Endothelial cell of umbilical vein (primary cell): Measurements from ENCODE around the gene PXMP2. TPM values are rescaled to one million over a fixed set of nuclear protein-coding genes. Genes with fewer than 3 reads are reported as not detected.

Experiments
- BruUV-seq: library from RNA; stranded (reverse); fragments of 400-500 nt; replicated peaks from 2 replicates; lab custom pipeline; 2021; lab: Mats Ljungman, UMichigan
- CTCF ChIA-PET: fragments of 300-600, 350-600 bp; sonication (Branson Sonifier 250); formaldehyde crosslinking; loops from one replicate; lab custom pipeline; 2021; ENCODE audit warnings: antibody characterized with exemption, inconsistent platforms; lab: Charles Lee
- POLR2A ChIA-PET: fragments of 300-600, 350-600 bp; sonication (Branson Sonifier 250); formaldehyde crosslinking; loops from one replicate; lab custom pipeline; 2021; ENCODE audit warnings: antibody characterized with exemption, inconsistent platforms; lab: Charles Lee
- DNase-seq: peaks from one replicate; pipeline ENCODE4 v3.0.0-alpha.2; 2011; ENCODE audit warnings: low read depth, low spot score
- FAIRE-seq: peaks from 2 replicates; lab custom pipeline; 2011; peaks lifted over from hg19 to GRCh38; lab: Jason Lieb, UNC
- H2AFZ ChIP-seq: 2 replicates; pipeline ENCODE4 v1.6.0; 2012; ENCODE audit warnings: low read depth, low read length, control low read depth, inconsistent platforms
- H3K27ac ChIP-seq: 2 replicates; pipeline ENCODE4 v1.5.1; 2011; ENCODE audit warnings: low read depth, mild to moderate bottlenecking, control low read depth, low read length, moderate library complexity; ENCODE audit not compliant: insufficient read depth
- H3K27me3 ChIP-seq, 2 experiments: 2 replicates each; pipeline versions ENCODE4 v1.6.0 to v1.6.1; 2011; ENCODE audit warnings: low read length in 2 of 2, mixed read lengths in 1 of 2; ENCODE audit not compliant: control insufficient read depth in 2 of 2, insufficient read depth in 2 of 2
- H3K36me3 ChIP-seq, 2 experiments: 2 replicates in 1 of 2; 3 replicates in 1 of 2; pipeline ENCODE4 v1.5.1; 2011; ENCODE audit warnings: low read length in 2 of 2, mild to moderate bottlenecking in 1 of 2, moderate library complexity in 1 of 2; ENCODE audit not compliant: control insufficient read depth in 2 of 2, insufficient read depth in 2 of 2; ENCODE audit errors: extremely low read depth in 1 of 2
- H3K4me1 ChIP-seq: 3 replicates; pipeline ENCODE4 v1.5.1; 2011; ENCODE audit warnings: mild to moderate bottlenecking, low read length; ENCODE audit not compliant: control insufficient read depth, insufficient read depth; ENCODE audit errors: extremely low read depth
- H3K4me2 ChIP-seq: 2 replicates; pipeline ENCODE4 v1.6.1; 2011; ENCODE audit warnings: low read length, control low read depth, mixed read lengths; ENCODE audit not compliant: insufficient read depth
- H3K4me3 ChIP-seq, 3 experiments: fragments of 200-600 bp in 1 of 3; sonication (generic), shearing (Covaris generic) in 1 of 3; replicated peaks in 1 of 3; 2 replicates each; pipeline ENCODE4 v1.5.1; 2011 to 2016; ENCODE audit warnings: control low read depth in 3 of 3, low read length in 3 of 3, mild to moderate bottlenecking in 2 of 3, inconsistent platforms in 1 of 3, low read depth in 1 of 3, moderate library complexity in 1 of 3; ENCODE audit not compliant: insufficient read depth in 1 of 3
- H3K79me2 ChIP-seq: 2 replicates; pipeline ENCODE4 v1.6.0; 2012; ENCODE audit warnings: low read length, inconsistent platforms; ENCODE audit not compliant: control insufficient read depth, insufficient read depth
- H3K9ac ChIP-seq: replicated peaks from 2 replicates; pipeline ENCODE3; 2011; ENCODE audit warnings: low read length, control low read depth; ENCODE audit not compliant: insufficient read depth; ENCODE audit errors: extremely low read depth
- H3K9me1 ChIP-seq: replicated peaks from 3 replicates; pipeline ENCODE4 v1.6.0; 2011; ENCODE audit warnings: mild to moderate bottlenecking, low read length; ENCODE audit not compliant: control insufficient read depth, insufficient read depth; ENCODE audit errors: extremely low read depth
- H3K9me3 ChIP-seq: replicated peaks from 2 replicates; pipeline ENCODE4 v1.5.1; 2012; ENCODE audit warnings: low read length, inconsistent platforms; ENCODE audit not compliant: control insufficient read depth, insufficient read depth
- H4K20me1 ChIP-seq: replicated peaks from 2 replicates; pipeline ENCODE3; 2011; ENCODE audit warnings: mild to moderate bottlenecking, low read length; ENCODE audit not compliant: control insufficient read depth, insufficient read depth; ENCODE audit errors: extremely low read depth
- CTCF ChIP-seq, 2 donors: IDR thresholded peaks; 1 replicate in 1 of 2; 2 replicates in 1 of 2; pipeline ENCODE4 v1.5.1; 2011; ENCODE audit warnings: low read length in 2 of 2, mild to moderate bottlenecking in 2 of 2, moderate library complexity in 2 of 2, control low read depth in 1 of 2, inconsistent platforms in 1 of 2, low read depth in 1 of 2; ENCODE audit not compliant: insufficient read depth in 1 of 2; ENCODE audit errors: extremely low read depth in 1 of 2
- EZH2 ChIP-seq: IDR thresholded peaks from 2 replicates; pipeline ENCODE4 v1.6.1; 2012; ENCODE audit warnings: borderline replicate concordance, low read depth, mild to moderate bottlenecking, moderate library complexity, low read length, inconsistent platforms; ENCODE audit not compliant: severe bottlenecking
- FOS ChIP-seq: IDR thresholded peaks from 2 replicates; pipeline ENCODE4 v1.6.1; 2011; ENCODE audit warnings: mild to moderate bottlenecking, low read length, moderate library complexity, borderline replicate concordance; ENCODE audit not compliant: insufficient read depth
- GATA2 ChIP-seq: IDR thresholded peaks from 2 replicates; pipeline ENCODE4 v1.7.0; 2011; ENCODE audit warnings: low read depth, mild to moderate bottlenecking, moderate library complexity, mixed read lengths, low read length; ENCODE audit not compliant: insufficient read length, insufficient read depth
- JUN ChIP-seq: IDR thresholded peaks from 2 replicates; pipeline ENCODE4 v1.6.1; 2011; ENCODE audit warnings: borderline replicate concordance, low read depth; ENCODE audit not compliant: insufficient read length, insufficient read depth
- MAX ChIP-seq: IDR thresholded peaks from 2 replicates; pipeline ENCODE4 v1.6.1; 2011; ENCODE audit not compliant: insufficient read depth, insufficient read length
- MYC ChIP-seq: IDR thresholded peaks from one replicate; pipeline ENCODE4 v1.6.1; 2011; ENCODE audit warnings: mild to moderate bottlenecking, low read depth, low read length
- POLR2A ChIP-seq: IDR thresholded peaks from 2 replicates; pipeline ENCODE4 v1.6.1; 2012; ENCODE audit warnings: low read depth, mild to moderate bottlenecking, control low read depth, low read length
- dilution Hi-C: fragments of 300-500 bp; cut with MboI; formaldehyde crosslinking; loops from one replicate; pipeline ENCODE4 v1.15.0; 2019; ENCODE audit warnings: low sequenced_read_pairs; ENCODE audit not compliant: extremely low pct_ligation_motif_present
- intact Hi-C: fragments of 100-400 bp; cut with micrococcal nuclease; formaldehyde crosslinking; loops from one replicate; pipeline ENCODE4 v1.10.0; 2022
- polyA plus RNA-seq, 4 experiments: library from polyadenylated mRNA; depleted of rRNA in 3 of 4; stranded (reverse) in 3 of 4; unstranded in 1 of 4; fragments of >200 nt; gene quantifications; 2 replicates each; pipeline versions ENCODE4 v1.2.1 to v1.2.3, GENCODE V29; 2011 to 2012; ENCODE audit warnings: missing spikeins in 1 of 4
- total RNA-seq: library from RNA; stranded (reverse); gene quantifications from 2 replicates; pipeline ENCODE4 v1.2.3, GENCODE V29; 2021

PXMP2 gene
- total and polyA plus RNA-seq, 2 donors (not counting 3 experiments of a cell fraction or from before 2014, with no cell fraction given), result 24.0 to 31.5 TPM

- peak overlapping the region; percentile 62 for H3K27ac ChIP-seq
- POLR2A ChIA-PET, result interaction anchor here (0.6 kb wide), 1 partner anchor 8 kb away, joined by 4 read pairs; no protein-coding TSS in a partner anchor
- H4K20me1 ChIP-seq, result no peaks in the 10 kb centered on the region
- intact Hi-C loops, result loop anchor here (1.0 to 2.0 kb wide), 3 partner anchors 23 to 86 kb away; partner anchors contain the start of genes ANKLE2 and PGAM5
- no peaks in the 10 kb centered on the region for H3K36me3 ChIP-seq
- H2AFZ ChIP-seq, result peak overlapping the region; percentile 73
- CTCF ChIA-PET, result no interaction called here
- no TSS peak for BruUV-seq
- peak overlapping the region; percentile 37 to 77 (median 58) for H3K4me3 ChIP-seq
- no peaks in the 10 kb centered on the region for H3K27me3 ChIP-seq
- H3K9me1 ChIP-seq, result no peaks in the 10 kb centered on the region
- FAIRE-seq (no peak), DNase-seq (no peak)
- no peaks in the 10 kb centered on the region for H3K9me3 ChIP-seq
- dilution Hi-C loops, result no loop called here
- peak overlapping the region; percentile 86 for H3K9ac ChIP-seq
- no peaks in the 10 kb centered on the region for H3K4me1 ChIP-seq
- TF ChIP-seq MAX, result no peak
- TF ChIP-seq JUN, result no peak
- no peak for TF ChIP-seq CTCF (IDR thresholded peaks at IDR 0.05; ENCODE audit: extremely low read depth in 1 of 2, insufficient read depth in 1 of 2, low read depth in 1 of 2, low read length in 2 of 2)
- TF ChIP-seq GATA2, result no peak
- no peak for TF ChIP-seq EZH2
- no peak for TF ChIP-seq FOS
- TF ChIP-seq POLR2A, result no peak
- TF ChIP-seq MYC, result no peak
- peaks cover 30% of the 10 kb centered on the region for H3K79me2 ChIP-seq
- H3K4me2 ChIP-seq, result peak overlapping the region; percentile 13
Observed at GRCh38 chr12:132686825-132687210, 569 bp upstream of the PXMP2 start.
